Measurements from ENCODE around the gene SPATS2L. TPM values are rescaled to one million over a fixed set of nuclear protein-coding genes. Genes with fewer than 3 reads are reported as not detected.

Gene SPATS2L
- total and polyA plus RNA-seq, 2 of the 13 experiments (the other 11 are each of a cell fraction or from before 2014, with no cell fraction given), result 154 to 212 TPM

GRCh38 chr2:200452377-200452776 lies 145.9 kb downstream of the SPATS2L start:
- Histone ChIP-seq H2AFZ (ENCODE audit: low read length) (no peak overlapping the region), H3K9ac (ENCODE audit: insufficient read depth, low read depth, low read length) (no peak overlapping the region), H3K36me3 (replicated peaks in 1 of 2; ENCODE audit: control insufficient read depth in 1 of 2, insufficient read depth in 2 of 2, low read length in 2 of 2) (peaks cover 39 to 85% of the 10 kb centered on the region in 2 experiments), H4K20me1 (ENCODE audit: insufficient read depth, low read length) (no peaks in the 10 kb centered on the region), H3K4me1 (ENCODE audit: insufficient read depth, low read length) (no peaks in the 10 kb centered on the region), H3K27ac (ENCODE audit: extremely low read length, insufficient read depth, low read length) (no peak overlapping the region), H3K79me2 (ENCODE audit: insufficient read depth, low read length) (no peaks in the 10 kb centered on the region), H3K9me3 (ENCODE audit: low read length) (no peaks in the 10 kb centered on the region), H3K4me2 (ENCODE audit: low read depth, low read length) (no peak overlapping the region), H3K4me3 (replicated peaks in 1 of 3; ENCODE audit: insufficient read depth in 1 of 3, low read depth in 2 of 3, low read length in 3 of 3) (no peak overlapping the region), H3K27me3 (ENCODE audit: control insufficient read depth in 1 of 2, insufficient read depth in 2 of 2, low read length in 2 of 2) (no peaks in the 10 kb centered on the region)
- CTCF ChIA-PET (ENCODE audit: low intra/inter-chr PET ratio, low total read pairs), result no interaction called here
- no TSS peak for BruUV-seq (replicated peaks)
- in situ Hi-C loops (cut with HindIII; ENCODE audit: extremely low pct_ligation_motif_present, low pct_unique_long_range_greater_than_20kb) (no loop called here), intact Hi-C loops (cut with micrococcal nuclease; ENCODE audit: unreplicated experiment) (no loop called here)
- TF ChIP-seq ZNF136 (CRISPR knock-in tag; IDR thresholded peaks at IDR 0.05; ENCODE audit: low read depth) (no peak), MAFK (conservative IDR thresholded peaks at IDR 0.05 in 1 of 2, IDR thresholded peaks at IDR 0.05 in 1 of 2; ENCODE audit: low read length in 2 of 2) (peak; percentile 65 to 66; a peak in 3 of 4 replicates), MAFF (IDR thresholded peaks at IDR 0.05; ENCODE audit: low read depth, low read length) (peak; percentile 50; the same call in 1 of the 2 replicates)
- TF ChIP-seq, protein P1, sequence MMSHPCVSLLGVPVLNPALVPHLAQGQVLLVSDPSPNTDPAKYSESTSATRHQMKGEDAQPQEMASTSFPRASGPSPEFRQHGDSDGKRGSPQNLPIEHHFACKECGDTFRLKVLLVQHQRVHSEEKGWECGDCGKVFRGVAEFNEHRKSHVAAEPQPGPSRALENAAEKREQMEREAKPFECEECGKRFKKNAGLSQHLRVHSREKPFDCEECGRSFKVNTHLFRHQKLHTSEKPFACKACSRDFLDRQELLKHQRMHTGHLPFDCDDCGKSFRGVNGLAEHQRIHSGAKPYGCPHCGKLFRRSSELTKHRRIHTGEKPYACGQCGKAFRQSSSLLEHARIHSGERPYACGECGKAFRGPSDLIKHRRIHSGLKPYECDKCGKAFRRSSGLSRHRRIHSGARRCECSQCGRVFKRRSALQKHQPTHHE (CRISPR knock-in tag; IDR thresholded peaks at IDR 0.05; ENCODE audit: borderline replicate concordance), result no peak
- POLR2A ChIA-PET, result no interaction called here
- FAIRE-seq (no peak), ATAC-seq (no peak), DNase-seq (ENCODE audit: low spot score) (no peak)
- WGBS (ENCODE audit: low lambda C conversion rate), result 100% methylated on average over 2 of the region's 2 CpGs

- H3K27me3 ChIP-seq (ENCODE audit: control insufficient read depth in 1 of 2, insufficient read depth in 2 of 2, low read length in 2 of 2), result no peaks in the 10 kb centered on the region
- no peak overlapping the region for H3K4me3 ChIP-seq (replicated peaks in 1 of 3; ENCODE audit: insufficient read depth in 1 of 3, low read depth in 2 of 3, low read length in 3 of 3)
- no peak overlapping the region for H3K9ac ChIP-seq (ENCODE audit: insufficient read depth, low read depth, low read length)
- H3K9me3 ChIP-seq (ENCODE audit: low read length), result no peaks in the 10 kb centered on the region
- H3K79me2 ChIP-seq (ENCODE audit: insufficient read depth, low read length), result no peaks in the 10 kb centered on the region
- ChIA-PET CTCF (ENCODE audit: low intra/inter-chr PET ratio, low total read pairs) (no interaction called here), POLR2A (no interaction called here)
- intact Hi-C loops (cut with micrococcal nuclease; ENCODE audit: unreplicated experiment), result no loop called here
- H3K36me3 ChIP-seq (replicated peaks in 1 of 2; ENCODE audit: control insufficient read depth in 1 of 2, insufficient read depth in 2 of 2, low read length in 2 of 2), result peaks cover 42 to 88% of the 10 kb centered on the region in 2 experiments
- DNase-seq (ENCODE audit: low spot score) (no peak), FAIRE-seq (no peak), ATAC-seq (no peak; the same call in 2 of the 3 replicates)
- in situ Hi-C loops (cut with HindIII; ENCODE audit: extremely low pct_ligation_motif_present, low pct_unique_long_range_greater_than_20kb), result no loop called here
- no peaks in the 10 kb centered on the region for H3K4me1 ChIP-seq (ENCODE audit: insufficient read depth, low read length)
- WGBS (ENCODE audit: low lambda C conversion rate), result 90% methylated on average over 8 of the region's 8 CpGs
- H3K4me2 ChIP-seq (ENCODE audit: low read depth, low read length), result no peak overlapping the region
- no peaks in the 10 kb centered on the region for H4K20me1 ChIP-seq (ENCODE audit: insufficient read depth, low read length)
- no peak overlapping the region for H3K27ac ChIP-seq (ENCODE audit: extremely low read length, insufficient read depth, low read length)
- H2AFZ ChIP-seq (ENCODE audit: low read length), result no peak overlapping the region
- BruUV-seq (replicated peaks), result no TSS peak
- TF ChIP-seq MXD4 (CRISPR knock-in tag; IDR thresholded peaks at IDR 0.05), result no peak
- no peak for TF ChIP-seq ARNT (IDR thresholded peaks at IDR 0.05)
- TF ChIP-seq GABPB1 (CRISPR knock-in tag; IDR thresholded peaks at IDR 0.05), result no peak
- peak; percentile 97 for TF ChIP-seq RBM22 (optimal IDR thresholded peaks at IDR 0.05; ENCODE audit: low read length)
- TF ChIP-seq SMYD3 (CRISPR knock-in tag; IDR thresholded peaks at IDR 0.05), result no peak
- no peak for TF ChIP-seq ERF (CRISPR knock-in tag; IDR thresholded peaks at IDR 0.05)
- no peak for TF ChIP-seq ZNF367 (CRISPR knock-in tag; IDR thresholded peaks at IDR 0.05; ENCODE audit: borderline replicate concordance)
- TF ChIP-seq ZNF780A (CRISPR knock-in tag; IDR thresholded peaks at IDR 0.05), result no peak
- 0 out of 4 replicates have a peak, but pooled peaks of 1 of the 2 experiments have one; percentile 23 for TF ChIP-seq POLR2A (IDR thresholded peaks at IDR 0.05; ENCODE audit: insufficient read depth in 1 of 2, low read depth in 2 of 2, low read length in 2 of 2)
- no peak for TF ChIP-seq DDIT3 (CRISPR knock-in tag; IDR thresholded peaks at IDR 0.05)
- TF ChIP-seq PREB (CRISPR knock-in tag; IDR thresholded peaks at IDR 0.05), result no peak
- no peak for TF ChIP-seq ZNF546 (CRISPR knock-in tag; conservative IDR thresholded peaks at IDR 0.05)
- TF ChIP-seq HNRNPK (IDR thresholded peaks at IDR 0.05; ENCODE audit: low read depth, low read length, poor library complexity, severe bottlenecking), result no peak
These were observed 146.8 kb downstream of the SPATS2L start for GRCh38 chr2:200453142-200453852.
